ENCODE results near the gene VCX2.

- no peak for TF ChIP-seq CTCF (IDR thresholded peaks at IDR 0.05)
- TF ChIP-seq POLR2A (IDR thresholded peaks at IDR 0.05): no peak
Observed at GRCh38 chrX:8204169-8204935, 33.3 kb upstream of the VCX2 start.
